GM21381 (cell line): Measurements from ENCODE around the gene C9orf50.
"Not testable (repeated sequence)": the region's sequence is repeated elsewhere in the genome, so short reads cannot be mapped to it uniquely, and the experiment has no call there.

Source experiments
- ATAC-seq: cut with Tn5 transposase; IDR thresholded peaks from one replicate; pipeline ENCODE4 v1.9.1; 2021; ENCODE audit warnings: mild to moderate bottlenecking, moderate library complexity; ENCODE audit not compliant: unreplicated experiment

C9orf50 gene, protein sequence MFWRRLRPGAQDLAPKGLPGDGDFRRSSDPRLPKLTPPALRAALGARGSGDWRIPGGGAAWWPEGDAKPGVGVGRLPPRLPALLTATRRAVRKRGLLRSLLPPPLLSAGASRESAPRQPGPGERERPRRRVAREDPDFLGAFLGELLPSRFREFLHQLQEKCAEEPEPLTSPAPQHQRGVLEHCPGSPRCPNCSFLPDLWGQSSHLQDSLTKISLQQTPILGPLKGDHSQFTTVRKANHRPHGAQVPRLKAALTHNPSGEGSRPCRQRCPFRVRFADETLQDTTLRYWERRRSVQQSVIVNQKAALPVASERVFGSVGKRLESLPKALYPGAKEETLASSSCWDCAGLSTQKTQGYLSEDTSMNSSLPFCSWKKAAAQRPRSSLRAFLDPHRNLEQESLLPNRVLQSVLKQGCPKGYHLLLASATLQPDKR

DNA sequence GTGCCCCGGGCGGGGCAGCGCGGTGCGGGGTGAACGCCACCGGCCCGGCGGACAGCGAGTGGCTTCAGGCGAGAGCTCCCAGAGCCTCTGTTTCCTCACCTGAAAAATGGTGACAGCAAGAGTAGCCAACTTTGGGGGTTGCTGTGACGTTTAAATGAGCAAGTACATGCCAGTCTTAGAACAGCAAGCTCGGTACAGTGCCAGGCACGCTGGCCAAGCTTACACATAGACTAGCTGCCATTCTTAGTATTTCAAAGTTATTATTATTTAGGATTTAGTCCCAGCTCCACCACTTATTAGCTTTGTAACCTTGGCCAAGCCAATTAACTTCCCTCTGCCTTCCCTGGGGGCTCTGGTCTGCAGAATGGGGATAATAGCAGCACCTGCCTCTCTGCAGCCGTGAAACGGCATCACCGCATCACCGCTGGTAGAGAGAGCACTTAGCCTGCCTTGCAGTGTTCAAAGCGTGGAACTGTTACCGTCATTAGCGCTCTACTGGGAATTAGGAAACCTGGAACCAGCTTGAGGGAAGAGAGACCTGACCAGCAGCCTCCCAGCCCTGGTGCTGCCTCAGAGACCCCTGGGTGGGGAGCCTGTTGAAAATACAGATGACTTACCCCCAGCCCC lies at the start of gene C9orf50:
Gene C9orf50, minus strand, starts transcription at position 433 of the 627 bp plus-strand sequence. CDS start 527 bp downstream, outside the sequence.
- ATAC-seq = no peak

DNA sequence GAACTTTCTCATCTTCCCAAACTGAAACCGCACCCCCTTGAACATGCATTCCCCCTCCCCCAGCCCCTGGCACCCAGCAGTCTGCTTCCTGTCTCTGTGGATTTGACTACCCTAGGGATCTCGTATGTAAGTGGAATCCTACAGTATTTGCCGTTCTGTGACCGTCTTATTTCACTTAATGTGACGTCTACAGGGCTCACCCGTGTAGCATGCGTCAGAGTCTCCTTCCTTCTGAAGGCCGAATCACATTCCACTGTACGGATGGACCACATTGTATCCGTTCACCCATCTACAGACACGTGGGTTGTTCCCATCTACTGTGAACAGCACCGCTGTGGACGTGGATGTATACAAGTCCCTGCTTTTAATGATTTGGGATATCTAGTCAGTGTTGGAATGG lies 49.0 kb upstream of the C9orf50 start:
- no peak for ATAC-seq

DNA sequence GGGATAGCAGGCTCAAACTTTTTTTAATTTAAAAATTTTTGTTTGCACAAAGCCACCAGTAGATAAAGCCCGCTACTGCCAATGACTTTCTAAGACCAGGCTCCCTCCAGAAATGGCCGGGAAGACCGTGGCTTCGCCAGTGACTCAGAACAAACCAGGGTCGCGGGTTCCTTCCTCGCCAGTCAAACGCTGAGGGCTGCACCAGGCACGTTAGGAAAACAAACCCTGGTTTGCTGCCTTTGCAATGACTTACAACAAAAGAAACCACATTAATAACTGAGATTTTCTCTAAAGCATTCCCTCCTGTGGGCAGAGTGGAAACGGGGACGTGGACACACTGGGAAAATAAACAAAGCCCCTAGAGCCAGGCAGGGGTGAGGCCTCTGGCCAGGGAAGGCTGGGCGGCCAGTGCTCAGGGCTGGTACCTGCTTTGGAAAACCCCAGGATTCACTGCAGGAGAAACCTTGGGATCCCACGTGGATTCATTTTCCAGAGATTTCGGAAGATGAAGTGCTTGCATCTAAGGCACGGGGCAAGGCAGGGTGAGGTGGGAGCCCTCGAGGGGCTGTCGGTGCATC lies 48.3 kb upstream of the C9orf50 start:
- no peak for ATAC-seq

DNA sequence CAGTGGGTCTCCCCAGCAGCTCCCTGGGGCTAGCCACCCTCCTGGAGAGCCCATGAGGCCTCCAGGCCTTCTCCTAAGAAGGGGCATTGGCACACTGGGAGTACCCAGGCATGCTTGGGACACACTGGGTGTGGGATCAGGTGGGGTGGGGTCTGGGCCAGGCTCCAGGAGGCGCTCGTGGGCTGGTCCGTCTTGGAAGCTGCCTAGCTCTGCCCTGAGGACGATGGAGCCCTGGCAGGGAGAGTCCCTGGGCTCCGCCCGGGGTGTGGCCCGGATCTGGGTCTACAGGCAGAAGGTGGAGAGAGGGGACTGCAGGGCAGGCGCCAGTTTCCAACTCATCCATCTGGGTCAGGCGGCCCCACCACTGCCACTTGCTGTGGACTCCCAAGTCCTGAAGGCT lies 46.9 kb upstream of the C9orf50 start:
- no peak for ATAC-seq

DNA sequence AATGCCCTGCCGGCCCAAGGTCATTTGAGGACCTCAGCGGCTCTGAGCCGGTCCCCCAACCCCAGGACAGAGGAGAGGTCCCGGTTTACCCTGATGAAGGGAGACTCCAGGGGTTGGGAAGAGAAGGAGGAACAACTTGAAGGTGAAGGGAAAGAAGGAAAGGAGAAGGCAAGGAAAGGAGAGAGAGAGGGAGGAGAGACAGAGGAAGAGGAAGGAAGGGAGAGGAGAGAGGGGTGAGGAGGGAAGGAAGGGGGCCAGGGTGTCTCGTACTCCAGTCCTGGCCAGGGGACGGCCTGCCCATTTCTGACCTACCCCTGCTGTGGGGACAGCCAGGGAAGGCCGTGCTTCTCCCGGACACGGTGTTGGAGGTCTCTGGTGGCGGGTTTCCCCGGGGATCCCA lies 46.5 kb upstream of the C9orf50 start:
- no peak for ATAC-seq

DNA sequence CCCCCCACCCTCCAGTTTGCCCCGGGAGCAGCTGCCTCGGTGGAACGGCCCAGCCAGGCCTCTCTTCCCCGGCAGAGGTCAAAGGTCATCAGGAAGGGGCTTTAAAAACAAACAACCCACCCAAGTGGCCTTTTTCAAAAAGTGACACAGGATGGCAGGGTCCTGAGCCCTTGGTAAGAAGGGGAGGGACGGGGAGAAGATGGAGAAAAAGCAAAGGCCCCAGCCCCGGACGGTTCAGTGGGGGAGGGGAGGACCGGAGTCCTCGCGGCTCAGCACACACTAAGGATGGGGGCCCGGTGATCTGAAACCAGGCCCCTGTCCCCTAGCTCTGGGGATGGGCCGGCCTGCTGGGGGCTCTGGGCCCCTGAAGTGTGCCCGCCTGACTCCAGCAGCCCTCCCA lies 45.7 kb upstream of the C9orf50 start:
- ATAC-seq = no peak

DNA sequence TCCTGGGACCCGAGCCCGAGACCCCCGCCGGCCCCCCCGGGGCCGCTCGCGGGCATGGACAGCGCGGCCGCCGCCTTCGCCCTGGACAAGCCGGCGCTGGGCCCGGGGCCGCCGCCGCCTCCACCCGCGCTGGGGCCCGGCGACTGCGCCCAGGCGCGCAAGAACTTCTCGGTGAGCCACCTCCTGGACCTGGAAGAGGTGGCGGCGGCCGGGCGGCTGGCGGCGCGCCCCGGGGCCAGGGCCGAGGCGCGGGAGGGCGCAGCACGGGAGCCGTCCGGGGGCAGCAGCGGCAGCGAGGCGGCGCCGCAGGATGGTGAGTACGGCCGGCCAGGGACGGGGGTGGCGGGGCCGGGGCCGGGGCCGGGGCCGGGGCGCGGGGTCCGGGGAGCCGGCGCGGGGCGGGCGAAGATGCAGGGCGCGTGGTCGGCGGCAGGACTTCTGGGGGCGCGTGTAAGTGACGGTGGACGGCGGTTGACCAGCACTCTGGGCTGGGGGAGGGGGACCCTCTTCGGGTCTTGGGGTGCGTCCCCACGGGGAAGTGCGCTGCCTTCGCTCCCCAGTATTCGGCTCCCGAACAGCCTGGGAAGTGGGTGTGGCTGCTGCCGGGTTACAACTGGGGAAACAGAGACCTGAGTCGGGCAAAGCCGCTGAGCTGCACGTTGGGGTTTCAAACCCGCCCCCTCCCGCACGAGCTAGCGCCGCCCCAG lies 45.1 kb upstream of the C9orf50 start:
- ATAC-seq = no peak

DNA sequence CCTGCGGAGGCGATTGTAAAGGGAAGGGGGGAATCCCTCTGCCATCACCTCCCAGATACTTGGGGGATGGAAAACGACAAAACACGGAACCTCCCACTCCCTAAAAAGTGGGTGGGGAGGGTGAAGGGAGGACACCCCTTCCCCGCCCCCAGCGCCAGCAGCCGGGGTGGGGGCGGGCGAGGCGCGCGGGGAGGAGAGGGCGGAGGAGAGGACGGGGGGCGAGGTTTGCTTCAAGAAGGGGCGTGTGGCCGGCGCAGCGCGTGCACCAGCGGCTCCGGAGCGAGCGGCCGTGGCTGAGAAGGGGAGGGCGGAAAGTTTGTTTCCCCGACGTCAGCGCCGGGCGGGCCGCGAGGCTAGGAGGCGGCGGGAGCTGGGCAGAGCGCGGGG lies 44.5 kb upstream of the C9orf50 start, which contains the start of gene PRRX2:
Gene PRRX2, plus strand, starts transcription at position 259 of the 387 bp plus-strand sequence. CDS start 221 bp downstream, outside the sequence.
- no peak for ATAC-seq

DNA sequence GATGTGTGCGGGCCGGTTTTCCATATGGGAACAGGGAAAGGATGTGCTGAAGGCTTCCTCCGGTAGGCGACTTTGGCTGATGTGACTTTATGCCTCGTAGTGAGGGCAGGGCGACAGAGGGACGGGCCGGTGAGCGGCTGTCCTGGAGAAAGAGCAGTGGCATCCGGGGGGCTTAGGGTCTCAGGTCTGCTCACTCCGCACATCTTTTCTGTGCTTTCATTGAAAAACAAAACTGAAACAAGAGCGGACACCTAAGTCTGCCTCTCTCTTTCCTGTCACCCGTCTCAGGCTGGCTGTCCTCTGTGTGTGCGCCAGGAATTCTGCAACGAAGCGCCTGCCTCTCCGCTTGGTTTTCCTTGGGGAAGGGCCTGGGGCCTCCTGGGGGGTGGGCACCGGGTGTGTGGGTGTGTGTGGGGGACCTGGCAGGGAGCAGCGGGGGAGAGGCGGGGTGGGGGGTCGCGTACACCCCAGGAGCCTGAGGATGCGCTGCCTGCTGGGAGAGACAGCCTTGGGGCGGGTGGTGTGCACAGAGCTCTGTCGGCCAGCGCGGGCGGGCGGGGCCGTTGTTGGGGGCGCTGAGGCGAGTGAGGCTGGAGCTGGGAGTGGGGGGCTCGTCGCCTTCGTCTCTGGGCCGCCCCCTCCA lies 44.0 kb upstream of the C9orf50 start:
- no peak for ATAC-seq

DNA sequence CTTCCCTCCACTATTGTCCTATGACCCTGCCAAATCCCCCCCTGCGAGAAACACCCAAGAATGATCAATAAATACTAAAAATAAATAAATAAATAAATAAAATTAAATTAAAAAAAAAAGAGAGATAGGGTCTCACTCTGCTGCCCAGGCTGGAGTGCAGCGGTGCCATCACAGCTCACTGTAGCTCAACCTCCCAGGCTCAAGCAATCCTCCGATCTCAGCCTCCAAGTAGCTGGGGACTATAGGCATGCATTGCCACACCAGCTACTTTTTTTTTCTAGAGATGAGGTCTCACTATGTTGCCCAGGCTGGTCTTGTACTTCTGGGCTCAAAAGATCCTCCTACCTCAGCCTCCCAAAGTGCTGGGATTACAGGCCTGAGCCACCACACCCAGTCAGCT lies 41.3 kb upstream of the C9orf50 start:
- not testable (repeated sequence) for ATAC-seq

DNA sequence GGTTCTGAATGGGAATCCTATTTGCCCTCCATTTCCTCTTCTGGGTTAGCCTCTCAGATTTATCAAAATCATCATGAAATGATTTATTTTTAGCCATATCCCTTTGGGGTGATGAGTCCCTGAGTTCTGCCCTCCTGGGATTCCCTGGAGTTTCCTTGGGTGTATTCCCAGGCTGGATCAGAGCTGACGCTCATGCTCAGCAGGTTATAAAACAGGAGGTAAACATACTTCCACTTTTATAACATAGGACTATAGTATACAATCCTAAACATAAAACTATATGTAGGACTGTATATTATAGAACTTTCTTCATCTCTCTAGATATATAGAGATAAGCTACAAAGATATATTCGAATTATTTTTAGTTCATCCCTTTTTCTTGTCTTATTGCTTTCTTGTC lies 40.1 kb upstream of the C9orf50 start:
- ATAC-seq = no peak

DNA sequence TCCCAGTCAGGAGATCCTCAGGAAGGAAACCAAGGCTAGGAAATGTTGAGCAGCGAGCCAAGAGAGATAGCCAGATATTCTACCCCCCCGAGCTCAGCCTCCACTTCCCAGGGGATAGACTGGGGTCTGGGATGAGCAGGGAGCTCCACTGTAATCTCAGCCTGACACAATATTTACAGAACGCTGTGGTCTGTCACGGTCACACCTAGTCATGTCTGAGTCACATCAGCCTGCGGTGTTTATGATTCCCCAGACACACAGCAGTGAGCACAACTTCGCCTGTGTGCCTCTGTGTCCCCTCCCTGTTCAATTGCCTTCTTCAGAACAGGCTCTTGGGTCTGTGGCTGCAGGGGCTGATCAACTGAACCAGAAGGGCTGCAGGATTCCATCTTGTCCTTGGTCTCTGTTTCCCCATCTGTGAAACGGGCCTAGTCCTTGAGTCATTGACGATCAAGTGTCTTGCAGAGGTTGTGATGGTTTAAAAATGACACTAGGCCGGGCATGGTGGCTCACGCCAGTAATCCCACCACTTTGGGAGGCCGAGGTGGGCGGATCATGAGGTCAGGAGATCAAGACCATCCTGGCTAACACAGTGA lies 36.0 kb upstream of the C9orf50 start:
- ATAC-seq = no peak

DNA sequence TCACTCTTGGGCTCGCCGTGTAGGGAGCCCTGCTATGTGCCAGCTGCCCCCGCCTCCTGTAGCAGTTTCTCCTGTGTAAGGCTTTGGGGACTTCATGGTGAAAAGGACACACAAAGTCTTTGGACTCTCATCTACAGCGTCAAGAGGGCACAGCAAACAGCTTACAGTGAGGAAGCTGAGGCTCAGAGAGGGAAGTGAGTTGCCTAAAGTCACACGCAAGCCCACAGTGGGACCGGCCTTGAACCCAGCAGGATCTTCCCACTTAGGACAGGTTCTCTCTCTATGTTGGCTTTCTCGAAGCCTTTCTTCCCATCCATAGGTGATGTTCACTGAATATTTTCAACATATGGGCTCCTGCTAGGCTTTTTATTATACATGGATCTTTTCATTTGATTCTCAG lies 34.8 kb upstream of the C9orf50 start:
- ATAC-seq = no peak

DNA sequence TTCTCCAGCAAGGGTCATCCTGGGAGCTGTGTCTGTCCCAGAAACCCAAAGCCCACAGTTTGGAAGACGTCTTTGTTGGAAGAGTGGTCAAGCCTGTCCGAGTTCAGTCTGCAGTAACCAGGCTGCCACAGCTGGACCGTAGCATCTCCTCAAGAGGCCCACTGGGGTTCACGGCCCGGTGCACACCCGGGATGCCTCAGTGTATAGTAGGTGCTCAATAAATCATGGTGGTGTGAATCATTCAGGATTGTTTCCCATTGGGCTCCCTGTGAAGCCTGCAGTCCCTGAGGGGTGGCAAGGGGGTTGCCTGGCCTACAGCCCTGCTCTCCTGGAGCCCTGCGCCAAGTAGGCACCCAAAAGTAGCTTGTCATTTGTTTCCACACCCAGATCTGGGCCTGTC lies 34.3 kb upstream of the C9orf50 start:
- ATAC-seq = no peak

DNA sequence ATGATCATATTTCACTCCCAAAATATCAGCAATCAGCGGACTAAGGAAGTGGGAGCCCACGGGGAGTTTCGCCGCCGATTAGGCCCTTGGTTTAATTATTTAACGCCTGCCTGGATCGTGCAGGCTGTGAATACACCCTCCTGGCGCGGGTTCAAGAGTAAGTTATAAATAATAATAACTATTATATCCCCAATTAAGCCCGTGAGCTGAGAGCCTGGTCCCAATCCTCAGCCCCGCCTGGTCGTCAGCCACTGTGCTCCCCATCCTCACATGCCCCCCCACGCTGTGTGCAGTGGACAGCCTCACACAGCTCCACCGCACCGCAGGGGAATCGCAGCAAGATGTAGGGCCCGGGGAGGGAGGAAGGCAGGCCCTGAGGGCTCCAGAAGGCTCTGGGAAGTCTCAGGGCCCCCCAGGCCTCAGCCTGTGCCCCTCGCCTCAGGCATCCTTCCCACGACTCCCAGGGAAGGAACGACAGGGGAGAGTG lies 33.7 kb upstream of the C9orf50 start:
- ATAC-seq = no peak

DNA sequence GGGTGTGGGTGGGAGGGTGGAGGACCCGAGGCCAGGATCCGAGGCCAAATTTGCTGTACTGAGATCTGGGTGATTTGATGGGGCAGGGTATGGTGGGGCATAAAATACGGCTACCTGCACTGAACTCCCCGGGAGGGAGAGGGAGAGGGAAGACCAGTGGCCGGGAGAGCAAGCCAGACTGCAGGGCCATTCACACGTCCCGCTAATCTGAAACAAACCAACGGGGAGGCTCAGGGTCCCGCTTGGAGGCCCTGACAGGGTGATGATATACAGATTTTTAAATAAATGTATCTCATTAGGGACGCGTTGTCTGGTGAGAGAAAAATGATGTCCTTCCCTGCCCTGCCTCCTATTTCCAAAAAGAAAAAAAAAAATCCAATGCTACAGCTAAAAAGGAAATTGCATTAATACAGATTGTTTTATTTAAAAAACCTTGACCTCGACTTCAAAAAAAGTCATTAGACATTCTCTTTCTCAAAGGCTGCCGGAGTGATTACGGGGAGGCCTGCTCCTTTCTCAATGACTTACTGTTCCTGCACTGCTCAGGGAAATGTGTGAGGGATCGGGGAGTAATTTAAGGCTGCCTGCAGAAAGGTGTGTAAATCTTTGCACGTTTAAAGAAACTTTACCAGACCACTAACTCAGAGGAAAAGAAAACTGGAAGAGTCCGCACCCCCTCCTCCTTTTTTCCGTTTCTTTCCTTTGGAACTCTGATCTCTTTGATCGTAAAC lies 33.1 kb upstream of the C9orf50 start:
- no peak for ATAC-seq

DNA sequence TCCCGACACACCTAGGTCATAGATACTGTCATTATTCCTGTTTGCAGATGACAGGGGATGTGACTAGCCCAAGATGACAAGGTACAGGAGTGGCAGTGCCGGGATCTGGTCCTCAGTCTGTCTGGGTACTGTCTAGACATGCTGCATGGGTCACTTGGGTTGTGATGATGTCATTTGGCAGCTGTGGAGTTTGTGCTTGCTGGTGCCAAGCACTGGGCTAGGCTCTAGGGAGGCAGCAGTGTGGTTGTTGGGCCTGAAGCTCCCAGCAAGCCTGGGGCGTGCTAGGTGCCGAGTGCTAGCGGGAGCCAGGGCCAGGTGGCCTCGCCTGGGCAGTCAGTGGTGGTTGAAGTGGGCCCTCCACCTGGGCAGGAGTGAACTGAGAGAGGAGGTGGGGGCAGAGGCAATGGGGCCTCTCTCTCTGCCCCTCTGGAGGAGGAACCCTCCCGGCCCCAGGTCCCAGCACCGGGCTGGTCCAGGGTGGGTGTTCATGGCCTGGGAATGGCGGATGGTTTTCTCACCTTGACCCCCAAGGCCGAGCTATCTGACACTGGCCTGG lies 29.9 kb upstream of the C9orf50 start:
- no peak for ATAC-seq

DNA sequence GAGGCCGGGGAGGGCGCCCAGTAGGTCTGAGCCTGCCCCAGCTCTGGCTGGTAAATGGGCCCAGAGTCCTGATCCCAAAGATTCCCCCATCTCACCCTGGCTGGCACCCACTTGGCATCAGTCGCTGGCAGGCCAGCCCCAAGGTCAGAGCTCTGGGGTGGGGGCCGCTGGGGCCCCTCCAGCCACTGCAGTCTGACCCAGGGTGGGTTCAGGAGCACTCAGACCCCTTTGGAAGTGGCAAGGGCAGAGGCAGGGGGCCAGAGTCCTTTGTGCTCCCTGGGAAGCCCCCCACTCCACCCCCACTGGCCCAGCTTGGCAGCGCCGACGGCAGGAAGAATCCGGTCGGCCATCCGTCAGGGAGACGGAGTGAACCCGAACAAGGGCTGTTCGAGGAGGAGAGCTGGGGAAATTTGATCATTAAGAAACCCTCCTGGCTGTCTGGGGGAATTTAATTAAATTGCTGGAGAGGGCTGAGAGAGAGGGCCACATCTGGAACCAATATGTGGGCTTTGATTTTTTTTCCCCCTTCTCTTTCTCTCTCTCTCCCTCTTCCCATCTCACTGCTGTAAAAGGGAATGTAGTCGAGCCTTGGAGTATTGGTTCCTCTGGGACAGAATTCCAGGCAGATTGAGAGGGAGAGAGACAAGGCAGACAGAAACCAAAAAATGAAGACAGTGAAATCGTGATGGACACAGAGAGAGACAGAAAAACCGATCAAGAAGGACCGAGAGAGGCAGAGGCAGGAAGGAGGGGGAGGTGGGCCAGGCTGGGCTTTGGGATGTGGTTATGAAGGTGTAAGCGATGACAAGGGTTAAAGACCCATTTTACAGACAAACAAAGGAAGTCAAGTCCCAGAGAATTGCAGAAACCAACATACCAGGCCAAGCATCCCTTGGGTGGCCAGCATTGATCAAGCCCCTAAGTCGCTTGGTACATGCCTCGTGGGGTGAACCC lies 29.1 kb upstream of the C9orf50 start:
- no peak for ATAC-seq
